Islet of Langerhans (tissue), 1 donor: Measurements from ENCODE around the gene PLPP4.

Experiments used
- FAIRE-seq: peaks from one replicate; lab custom pipeline; 2011; peaks lifted over from hg19 to GRCh38; lab: Jason Lieb, UNC

PLPP4 gene

DNA sequence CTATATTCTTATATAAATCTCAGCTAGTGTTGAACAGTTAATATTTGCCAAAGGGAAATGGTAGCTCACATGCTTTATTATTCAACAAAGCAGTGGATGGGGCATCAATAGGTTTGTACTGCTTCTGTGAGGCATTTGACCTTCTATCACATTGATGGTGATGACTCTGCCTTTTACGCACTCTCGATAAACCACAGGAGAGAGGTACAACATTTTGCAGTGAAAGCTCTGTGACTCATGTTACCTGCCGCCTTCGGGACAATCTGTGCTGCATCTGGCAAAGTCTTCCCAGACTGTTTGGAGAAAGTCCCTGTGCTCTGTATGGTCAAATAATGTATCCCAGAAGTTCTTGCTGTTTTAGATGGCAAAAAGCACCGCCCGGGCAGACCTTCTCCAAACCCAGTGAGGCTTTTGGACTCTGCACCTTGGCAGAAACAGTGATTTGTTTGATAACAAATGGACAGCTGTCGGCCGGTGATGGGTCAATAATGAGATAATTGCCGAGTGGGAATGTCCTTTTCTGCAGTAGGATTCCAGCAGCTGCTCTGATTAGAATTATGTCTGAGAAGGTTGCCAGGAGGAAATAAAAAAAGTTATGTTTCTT is 61.0 kb downstream of the PLPP4 start:
- no peak for FAIRE-seq

DNA sequence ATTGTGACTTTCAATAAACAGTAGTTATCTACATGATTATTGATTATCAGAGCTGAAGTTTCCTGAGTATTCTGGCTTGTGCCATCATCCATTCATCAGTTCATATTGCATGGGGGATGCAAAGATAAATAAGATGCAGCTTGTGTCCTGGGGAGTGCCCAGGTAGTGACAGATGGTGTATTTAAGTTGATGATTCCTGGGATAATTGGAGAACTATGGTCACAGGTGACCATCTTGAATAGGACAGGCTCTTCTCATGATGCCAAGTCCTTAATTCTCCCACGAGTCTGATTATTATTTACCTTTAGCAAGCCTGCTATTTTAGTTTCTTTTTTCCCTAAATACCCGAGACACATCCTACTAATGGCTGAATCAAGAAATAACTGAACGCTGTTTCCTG is 64.9 kb downstream of the PLPP4 start:
- FAIRE-seq = no peak

DNA sequence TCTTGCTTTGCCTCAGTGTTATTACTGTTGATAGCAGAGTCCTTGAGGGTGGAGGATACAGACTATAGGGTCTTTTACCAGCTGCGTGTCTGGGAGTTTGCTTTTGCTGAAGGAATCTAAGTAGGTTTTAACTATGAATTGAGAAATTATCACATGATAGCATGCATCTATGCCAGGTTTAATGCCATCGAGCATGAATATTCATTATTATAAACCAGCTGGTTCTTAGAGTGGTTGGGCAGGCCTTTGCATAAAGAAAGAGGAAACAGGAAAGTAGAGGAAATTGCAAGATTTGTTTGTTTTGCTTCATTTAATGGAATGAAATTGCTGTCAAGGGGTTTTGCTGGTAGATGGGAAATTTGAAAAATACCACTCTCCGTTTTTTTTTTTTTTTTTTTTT is 70.7 kb downstream of the PLPP4 start:
- FAIRE-seq = no peak

DNA sequence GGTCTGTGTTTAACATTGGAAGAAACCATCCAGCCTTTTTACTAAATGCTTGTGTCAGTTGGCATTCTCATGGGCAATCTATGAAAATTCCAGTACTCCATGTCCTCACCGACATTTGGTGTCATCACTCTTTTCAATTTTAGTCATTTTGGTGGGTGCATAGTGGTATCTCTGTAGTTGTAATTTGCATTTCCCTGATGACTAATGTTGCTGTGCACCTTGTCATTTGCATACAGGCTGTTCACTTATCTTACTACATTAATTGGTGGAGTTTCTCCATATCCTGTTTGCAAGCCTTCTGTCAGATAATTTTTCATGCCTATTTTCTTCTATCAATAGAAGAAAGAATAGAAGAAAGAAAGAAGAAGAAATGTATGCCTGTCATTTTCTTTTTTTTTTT is 73.7 kb downstream of the PLPP4 start:
- FAIRE-seq = no peak

DNA sequence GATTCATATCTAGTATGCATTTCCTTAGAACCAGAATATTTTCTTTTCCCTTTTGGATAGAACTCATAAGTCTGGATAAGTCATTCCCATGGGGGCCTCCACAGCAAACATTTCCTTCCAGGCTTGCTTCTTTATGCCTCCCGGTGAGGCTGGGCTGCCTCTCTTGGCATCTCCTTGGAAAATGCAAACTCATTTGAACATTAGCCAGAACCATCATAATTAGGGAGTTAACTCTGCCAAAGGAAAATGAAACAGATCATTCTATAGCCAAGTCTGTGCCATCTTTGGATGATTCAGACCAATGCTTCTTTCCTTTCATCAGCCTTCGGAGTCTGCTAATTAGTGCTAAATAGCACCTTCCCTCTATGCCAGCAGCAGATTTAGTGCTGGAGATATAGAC is 81.1 kb downstream of the PLPP4 start:
- FAIRE-seq = no peak

DNA sequence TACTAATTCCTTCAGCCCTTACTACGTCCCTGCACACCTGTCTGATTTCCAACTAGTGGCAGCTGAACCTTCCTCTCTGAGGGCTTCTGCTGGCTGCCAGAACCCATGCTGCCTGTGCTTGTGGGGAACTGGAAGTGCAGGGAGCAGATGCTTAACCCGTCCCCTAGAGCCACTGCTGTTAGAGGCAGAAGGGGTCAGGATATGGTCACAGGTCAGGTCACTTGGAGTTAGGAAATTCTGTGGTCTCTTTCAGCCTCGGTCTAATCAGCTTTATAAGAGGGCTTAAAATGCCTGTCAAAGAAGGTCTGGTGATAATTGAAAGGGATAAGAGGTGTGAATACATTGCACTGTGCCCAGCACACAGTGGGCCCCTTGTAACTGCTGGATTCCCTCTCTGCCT is 82.0 kb downstream of the PLPP4 start:
- no peak for FAIRE-seq

DNA sequence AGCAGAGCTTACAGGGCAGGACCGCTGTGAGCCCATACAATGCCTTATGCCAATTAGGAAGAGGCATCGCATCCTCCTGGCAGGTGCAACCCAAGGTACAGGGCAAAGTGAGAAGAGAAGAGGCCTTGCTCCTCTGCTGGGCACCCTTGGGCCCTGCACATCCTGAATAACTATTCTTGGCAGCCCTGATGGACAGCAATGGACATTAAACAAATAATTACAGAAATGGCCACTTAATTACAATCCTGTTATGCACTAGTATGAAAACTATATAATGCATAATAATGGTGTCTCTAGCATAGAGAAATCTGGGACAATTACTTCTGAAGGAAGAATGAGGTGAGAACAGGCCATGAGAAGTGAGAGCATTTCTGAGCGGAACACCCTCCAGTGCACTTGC is 83.5 kb downstream of the PLPP4 start:
- no peak for FAIRE-seq

DNA sequence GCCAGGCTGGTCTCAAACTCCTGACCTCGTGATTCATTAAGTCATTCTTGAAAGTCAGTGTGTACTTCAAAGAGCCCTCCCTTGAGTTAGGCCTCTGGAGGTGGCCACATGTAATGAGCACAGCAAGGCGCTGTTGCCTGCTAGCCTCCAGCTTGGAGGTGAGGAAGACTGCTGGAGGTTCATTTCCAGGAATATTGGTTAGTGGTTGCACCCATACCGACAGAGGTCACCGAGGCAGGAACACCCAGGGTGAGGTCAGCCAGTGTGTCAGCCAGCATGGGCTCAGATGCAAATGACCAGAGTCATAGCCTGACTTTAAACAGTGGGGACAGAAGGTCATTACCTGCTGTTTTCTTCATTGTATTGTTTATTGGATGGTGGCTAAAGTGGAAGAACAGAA is 85.0 kb downstream of the PLPP4 start:
- no peak for FAIRE-seq

DNA sequence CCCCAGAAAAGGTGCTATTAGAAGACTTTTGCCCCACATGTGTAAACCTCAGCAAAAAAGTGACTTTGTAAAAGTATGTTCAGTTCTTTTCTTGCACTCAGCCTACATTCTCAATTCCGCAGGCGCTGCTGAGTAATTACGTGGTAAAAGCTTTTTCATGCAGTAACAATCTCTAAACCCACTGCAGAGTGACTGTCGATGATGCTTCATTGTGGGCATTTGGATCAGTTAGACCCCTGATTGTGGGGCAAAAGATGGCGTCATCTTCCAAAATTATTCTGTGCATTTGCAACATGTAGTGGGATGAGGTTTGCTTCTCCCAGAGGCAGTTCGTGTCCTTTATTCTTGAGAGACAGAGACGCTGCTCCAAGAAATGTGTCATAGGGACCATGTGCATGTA is 85.6 kb downstream of the PLPP4 start:
- FAIRE-seq = no peak

DNA sequence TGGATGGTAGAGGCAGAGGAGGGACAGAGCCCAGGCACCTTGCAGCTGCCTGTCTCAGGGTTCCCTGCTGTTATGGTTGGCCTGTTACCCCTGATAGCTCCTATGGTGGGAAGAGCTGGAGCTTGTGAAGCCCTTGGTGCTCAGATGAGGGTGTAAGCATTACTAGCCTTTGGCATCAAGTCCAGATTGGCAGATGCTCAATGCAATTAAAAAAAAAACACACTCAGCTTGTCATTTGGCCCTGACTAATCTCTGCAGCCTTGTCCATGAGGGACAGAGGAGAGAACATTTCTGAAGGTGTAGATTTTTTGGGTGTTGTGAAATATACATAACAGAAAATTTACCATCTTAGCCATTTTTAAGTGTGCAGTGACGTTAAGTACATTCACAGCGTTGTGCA is 86.3 kb downstream of the PLPP4 start:
- FAIRE-seq = no peak

DNA sequence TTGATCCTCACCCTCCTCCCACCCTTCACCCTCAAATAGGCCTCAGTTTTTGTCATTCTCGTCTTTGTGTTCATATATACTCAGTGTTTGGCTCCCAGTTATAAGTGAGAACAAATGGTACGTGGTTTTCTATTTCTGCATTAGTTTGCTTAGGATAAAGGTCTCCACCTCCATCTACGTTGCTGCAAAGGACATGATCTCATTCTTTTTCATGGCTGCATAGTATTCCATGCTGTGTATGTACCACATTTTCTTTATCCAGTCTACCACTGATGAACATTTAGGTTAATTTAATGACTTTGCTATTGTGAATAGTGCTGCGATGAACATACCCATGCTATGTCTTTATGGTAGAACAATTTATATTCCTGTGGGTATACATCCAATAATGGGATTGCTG is 91.2 kb downstream of the PLPP4 start:
- no peak for FAIRE-seq

DNA sequence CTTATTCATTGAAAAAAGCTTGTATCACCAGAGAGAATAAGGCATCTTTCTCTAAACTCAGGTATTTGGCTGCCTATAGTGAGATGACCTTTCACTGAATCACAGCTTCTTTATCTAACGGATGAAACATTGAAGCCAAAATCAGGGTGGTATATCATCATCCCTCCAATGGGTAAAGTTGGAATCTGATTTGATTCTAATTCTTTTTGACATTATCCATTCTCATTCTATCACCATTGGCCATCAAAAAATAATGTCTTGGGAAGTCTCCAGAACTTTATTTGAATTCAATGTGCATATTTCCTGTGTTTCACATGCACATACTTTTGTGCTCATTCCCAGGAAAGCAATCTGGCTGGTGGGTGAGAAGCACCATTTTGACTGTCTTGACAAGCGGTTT is 95.2 kb downstream of the PLPP4 start:
- no peak for FAIRE-seq

DNA sequence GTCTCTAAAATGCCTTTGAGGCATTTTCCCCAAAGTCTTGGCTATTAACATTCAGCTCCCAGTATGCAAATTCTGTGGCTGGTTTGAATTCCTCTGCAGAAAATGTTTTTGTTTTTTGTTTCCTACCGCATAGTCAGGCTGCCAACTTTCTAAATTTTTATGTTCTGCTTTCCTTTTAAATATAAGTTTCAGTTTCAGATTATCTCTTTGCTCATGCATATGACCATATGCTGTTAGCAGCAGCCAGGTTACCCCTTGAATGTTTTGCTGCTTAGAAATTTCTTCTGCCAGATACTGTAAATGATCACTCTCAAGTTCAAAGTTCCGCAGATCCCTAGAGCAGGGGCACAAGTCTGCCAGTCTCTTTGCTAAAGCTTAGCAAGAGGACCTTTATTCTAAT is 96.9 kb downstream of the PLPP4 start:
- no peak for FAIRE-seq

DNA sequence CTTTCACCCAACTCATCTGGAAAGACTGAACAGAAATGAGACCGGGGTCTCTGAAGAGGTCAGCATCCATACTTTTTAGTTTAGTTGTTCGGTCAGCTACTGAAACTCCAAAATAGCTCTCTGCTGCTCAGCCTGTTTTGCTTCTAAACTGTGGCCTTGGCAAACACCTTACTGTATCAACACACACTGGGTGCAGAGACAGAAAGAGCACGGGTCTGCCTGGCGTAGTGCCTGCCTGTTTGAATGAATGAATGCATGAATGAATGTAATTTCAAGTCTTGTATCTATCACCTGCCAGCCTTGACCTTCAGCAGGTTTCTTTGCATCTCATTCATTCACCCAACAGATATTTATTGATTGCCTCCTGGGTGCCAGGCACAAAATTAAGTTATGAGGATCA is 98.4 kb downstream of the PLPP4 start:
- FAIRE-seq = no peak

DNA sequence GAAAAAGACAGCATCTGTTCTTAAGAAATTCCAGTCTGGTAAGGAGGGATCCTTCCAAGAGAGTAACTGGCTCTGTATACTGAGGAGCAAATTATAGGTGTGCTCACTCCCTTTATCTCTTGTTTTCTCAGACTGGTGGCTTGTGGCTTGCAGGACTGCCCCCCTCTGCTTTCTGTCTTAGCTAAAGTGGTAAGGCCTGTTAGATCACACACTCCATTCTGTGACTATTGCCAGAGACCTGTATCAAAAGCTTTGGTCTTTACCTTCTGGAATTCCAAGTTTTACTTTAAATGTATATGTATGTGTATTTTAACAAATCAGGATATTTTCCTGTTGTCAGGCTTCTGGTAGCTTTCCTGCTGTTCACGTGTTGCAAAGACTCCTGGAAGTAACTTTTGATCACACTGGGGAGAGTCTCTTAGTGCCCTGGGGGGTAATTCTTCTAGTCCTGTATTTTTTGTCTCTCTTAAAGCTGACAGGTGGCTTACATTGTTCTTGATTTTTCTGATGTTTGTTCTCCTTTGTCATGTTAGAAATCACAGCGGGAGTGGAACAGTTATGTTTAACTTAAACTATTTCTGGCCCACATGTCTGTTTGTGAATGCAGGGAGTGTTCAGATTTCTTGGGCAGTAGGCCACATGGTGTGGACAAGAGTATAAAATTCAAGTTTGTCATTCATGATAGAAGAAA is 99.0 kb downstream of the PLPP4 start:
- FAIRE-seq = no peak

DNA sequence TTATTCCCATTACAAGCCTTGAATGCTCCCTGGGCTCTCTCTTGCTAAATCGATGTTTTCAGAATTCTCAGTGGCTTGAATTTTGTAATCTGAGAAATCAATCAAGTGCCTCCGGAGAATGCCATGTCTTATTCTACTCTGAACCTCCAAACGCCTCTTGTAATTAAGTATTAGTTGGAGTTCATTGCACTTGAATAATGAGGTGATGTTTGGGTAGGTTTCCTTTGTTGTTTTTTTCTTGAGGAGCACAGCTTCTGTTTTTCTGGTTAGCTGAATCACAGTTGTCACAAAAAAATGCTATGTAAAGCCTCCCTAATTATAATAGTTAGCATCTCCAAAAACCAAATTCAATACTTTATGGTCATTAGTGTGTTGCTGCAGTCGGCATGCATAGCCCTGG is 100.3 kb downstream of the PLPP4 start:
- no peak for FAIRE-seq

DNA sequence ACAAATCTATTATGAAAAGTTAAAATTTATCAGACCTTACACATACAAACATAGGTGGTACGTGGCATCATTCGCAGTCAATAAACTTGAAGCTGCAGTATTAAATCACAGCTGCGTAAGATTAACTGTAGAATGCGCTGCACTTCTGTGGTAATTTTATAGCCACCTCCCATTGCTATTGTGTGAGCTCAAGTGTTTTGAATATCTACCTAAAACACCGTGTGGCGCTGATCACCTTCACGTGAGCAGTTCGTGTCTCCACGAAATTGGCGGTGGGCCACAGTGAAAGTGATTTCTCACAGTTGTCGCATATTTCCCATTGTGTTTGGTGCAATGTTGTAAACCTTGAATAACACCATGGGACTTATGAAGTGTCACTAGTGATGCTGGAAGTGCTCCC is 102.8 kb downstream of the PLPP4 start:
- FAIRE-seq = no peak

DNA sequence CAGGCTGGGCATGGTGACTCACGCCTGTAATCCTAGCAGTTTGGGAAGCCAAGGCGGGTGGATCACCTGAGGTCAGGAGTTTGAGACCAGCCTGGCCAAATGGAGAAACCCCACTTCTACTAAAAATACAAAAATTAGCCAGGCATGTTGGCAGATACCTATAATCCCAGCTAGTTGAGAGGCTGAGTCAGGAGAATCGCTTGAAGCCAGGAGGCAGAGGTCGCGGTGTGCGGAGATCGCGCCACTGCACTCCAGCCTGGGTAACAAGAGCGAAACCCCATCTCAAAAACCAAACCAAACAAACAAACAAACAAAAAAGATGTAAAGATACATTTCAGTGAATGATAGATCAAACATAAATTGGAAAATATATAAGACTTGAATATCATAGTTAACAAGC is 105.9 kb downstream of the PLPP4 start:
- FAIRE-seq = no peak

DNA sequence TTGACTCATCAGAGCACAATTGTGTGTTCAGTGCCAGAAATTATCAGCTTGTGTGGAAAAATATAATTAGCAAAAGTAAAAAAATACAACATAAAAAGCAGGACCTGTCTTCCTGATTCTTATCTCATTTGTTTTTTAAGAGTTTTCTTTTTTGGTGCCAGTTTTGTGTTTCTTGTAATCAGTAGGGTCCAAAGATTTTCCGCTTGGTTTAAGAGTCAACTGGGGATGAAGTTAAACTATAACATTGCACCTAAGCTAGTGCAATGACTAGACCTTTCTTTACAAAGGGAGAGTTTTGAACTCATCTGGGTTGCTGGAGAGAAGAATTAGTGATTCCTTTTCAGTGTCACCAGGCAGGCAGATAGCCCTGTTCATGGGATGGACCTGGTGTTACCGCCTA is 113.4 kb downstream of the PLPP4 start:
- no peak for FAIRE-seq

DNA sequence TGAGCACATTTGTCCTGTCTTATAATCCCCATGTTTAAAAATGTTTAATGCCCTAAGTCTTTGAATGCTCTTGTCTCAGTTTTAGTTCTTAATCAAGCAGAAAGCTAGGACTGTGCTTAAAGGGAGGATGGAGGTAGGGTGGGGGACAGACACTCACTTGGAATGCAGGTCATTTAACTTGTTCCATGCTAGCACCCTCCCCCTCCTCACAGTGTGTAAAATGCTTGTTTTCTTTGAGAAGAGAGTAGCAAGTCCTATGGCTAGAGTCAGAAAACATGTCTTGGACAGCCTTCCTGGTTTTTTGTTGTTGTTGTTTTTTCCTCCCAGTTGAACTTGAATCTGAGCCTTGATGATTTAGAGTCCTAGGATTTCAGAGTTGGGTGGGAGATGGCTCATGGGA is 114.2 kb downstream of the PLPP4 start:
- FAIRE-seq = no peak

DNA sequence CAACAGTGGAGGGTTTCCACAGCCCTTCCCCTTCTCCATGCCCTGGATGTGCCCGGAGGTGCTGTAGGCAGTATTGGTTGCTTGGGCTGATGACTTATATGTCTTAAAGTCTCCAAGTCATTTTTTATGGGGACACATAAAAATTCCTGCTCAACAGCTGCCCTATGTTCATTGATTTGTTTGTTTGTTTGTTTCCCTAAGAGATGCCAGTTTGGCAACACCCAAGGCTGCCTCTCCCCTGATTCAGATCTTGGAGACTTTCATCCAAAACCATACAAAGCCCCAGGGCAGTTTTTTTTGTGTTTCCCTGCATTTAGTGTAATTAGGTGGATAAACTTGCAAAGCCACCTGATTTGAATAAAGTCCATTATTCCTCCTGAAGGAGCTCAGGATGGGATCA is 115.3 kb downstream of the PLPP4 start:
- FAIRE-seq = no peak

DNA sequence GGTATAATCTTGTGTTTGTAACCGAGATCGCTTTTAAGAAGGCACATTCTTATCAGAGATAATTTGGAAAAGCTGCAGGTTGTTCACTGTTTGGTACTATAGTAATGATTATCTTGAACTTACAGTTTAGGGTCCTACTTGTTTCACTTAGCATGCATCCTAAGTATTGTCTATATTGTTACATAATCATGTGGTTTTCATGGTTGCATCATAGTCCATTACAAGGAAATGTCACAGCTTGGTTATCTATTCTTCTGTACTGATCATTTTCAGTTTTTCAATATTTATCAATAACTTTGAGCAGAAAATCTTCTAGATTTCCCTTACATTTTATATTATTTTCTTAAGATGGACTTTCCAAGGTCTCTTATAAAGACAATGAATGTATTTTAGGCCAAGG is 116.3 kb downstream of the PLPP4 start:
- FAIRE-seq = no peak

DNA sequence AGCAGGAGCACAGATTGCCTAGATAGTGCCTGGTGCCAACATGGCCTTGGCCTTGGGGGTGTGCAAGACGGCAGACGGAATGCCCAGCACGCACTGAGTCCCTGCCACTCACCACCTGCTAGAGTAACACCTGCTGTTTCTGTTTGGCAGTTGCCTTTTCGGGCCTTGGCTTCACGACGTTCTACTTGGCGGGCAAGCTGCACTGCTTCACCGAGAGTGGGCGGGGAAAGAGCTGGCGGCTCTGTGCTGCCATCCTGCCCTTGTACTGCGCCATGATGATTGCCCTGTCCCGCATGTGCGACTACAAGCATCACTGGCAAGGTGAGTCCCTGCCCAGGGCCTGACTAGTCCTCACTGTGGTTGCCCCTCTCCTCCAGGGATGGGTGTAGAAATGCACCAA is 118.0 kb downstream of the PLPP4 start:
- no peak for FAIRE-seq

DNA sequence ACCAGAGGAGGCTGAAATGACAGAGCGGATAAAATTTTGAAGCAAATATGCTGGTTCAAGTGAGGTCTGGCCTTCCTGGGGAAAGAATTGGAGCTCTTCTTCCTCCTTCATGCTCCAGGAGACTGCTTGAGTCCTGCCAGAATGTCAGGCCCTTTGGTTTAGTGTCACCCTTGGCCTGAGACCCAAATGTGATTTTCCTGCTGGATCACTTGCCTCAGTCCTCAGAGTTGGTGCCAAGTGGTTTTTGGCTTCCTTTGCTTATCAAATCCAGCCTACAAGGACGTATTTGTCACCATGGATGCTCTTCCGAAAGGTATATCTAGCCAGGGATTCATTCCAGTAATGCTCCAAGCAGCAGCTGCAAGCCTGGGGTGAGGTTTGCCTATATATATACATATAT is 118.4 kb downstream of the PLPP4 start:
- FAIRE-seq = no peak

DNA sequence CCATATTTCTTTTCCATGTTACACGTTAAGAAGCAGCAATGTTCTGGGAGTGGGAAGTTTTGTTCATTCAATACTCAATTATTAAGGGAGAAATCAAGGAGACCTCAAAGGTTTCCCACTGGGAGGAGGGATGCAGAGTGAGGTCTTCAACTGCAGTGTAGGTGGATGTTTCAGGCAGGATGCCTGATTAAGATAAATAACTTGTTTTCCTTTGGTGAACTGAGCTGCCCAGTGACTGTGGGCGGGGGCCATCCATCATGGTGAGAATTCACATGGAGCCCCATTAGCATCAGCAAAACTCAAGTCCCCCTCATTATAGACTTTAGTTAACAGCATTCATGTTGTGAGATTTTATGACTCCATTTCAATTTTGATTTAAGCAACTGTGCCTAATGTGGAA is 121.1 kb downstream of the PLPP4 start:
- no peak for FAIRE-seq
